ENCODE results near the gene S100B. TPM values are rescaled to one million over a fixed set of nuclear protein-coding genes. Genes with fewer than 3 reads are reported as not detected.

The S100B gene
- total and polyA plus RNA-seq, 2 of the 13 experiments (the other 11 are each of a cell fraction or from before 2014, with no cell fraction given), result not detected

DNA sequence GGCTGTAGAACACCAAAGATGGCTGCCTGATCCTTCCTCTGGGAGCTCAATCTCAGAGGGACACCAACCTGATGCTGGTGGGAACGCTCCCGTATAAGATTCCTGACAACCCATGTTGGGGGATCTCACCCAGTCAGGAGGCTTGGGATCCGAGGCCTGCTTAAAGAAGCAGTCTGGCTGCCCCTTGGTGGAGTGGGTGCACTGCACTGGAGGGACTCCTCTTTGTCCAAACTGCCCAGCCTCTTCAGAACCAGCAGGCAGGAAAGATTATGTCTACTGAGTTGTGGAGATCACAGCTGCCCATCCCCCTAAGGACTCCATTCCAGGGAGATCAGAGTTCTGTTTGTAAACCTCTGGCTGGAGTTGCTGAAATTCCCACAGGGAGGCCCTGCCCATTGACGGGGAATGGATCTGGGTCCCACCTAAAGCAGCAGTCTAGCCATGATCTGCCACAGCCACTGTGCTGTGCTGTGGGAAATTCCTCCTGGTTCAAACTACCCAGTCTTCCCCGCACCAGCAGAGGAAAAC, 23.0 kb downstream of the S100B start (continued):
- no peak for TF ChIP-seq ZNF740 (CRISPR knock-in tag; IDR thresholded peaks at IDR 0.05)
- TF ChIP-seq THAP8 (CRISPR knock-in tag; IDR thresholded peaks at IDR 0.05; ENCODE audit: borderline replicate concordance), result no peak
- TF ChIP-seq STAT5B (CRISPR knock-in tag; IDR thresholded peaks at IDR 0.05), result no peak
- TF ChIP-seq ZNF383 (CRISPR knock-in tag; IDR thresholded peaks at IDR 0.05; ENCODE audit: borderline replicate concordance), result no peak
- TF ChIP-seq HBP1 (CRISPR knock-in tag; IDR thresholded peaks at IDR 0.05; ENCODE audit: low read depth), result no peak
- TF ChIP-seq REL (CRISPR knock-in tag; conservative IDR thresholded peaks at IDR 0.05), result no peak
- TF ChIP-seq PAWR (CRISPR knock-in tag; IDR thresholded peaks at IDR 0.05; ENCODE audit: borderline replicate concordance), result no peak
- TF ChIP-seq ZNF709 (CRISPR knock-in tag; IDR thresholded peaks at IDR 0.05), result no peak
- TF ChIP-seq ZNF878 (CRISPR knock-in tag; IDR thresholded peaks at IDR 0.05), result no peak
- no peak for TF ChIP-seq NFE2L1 (CRISPR knock-in tag; IDR thresholded peaks at IDR 0.05; ENCODE audit: borderline replicate concordance)
- no peak for TF ChIP-seq ELF3 (CRISPR knock-in tag; IDR thresholded peaks at IDR 0.05)
- no peak for TF ChIP-seq ZNF572 (CRISPR knock-in tag; IDR thresholded peaks at IDR 0.05)
- TF ChIP-seq ZNF75D (CRISPR knock-in tag; IDR thresholded peaks at IDR 0.05; ENCODE audit: borderline replicate concordance), result no peak
- no peak for TF ChIP-seq KMT2B (CRISPR knock-in tag; IDR thresholded peaks at IDR 0.05)
- TF ChIP-seq, protein P1, sequence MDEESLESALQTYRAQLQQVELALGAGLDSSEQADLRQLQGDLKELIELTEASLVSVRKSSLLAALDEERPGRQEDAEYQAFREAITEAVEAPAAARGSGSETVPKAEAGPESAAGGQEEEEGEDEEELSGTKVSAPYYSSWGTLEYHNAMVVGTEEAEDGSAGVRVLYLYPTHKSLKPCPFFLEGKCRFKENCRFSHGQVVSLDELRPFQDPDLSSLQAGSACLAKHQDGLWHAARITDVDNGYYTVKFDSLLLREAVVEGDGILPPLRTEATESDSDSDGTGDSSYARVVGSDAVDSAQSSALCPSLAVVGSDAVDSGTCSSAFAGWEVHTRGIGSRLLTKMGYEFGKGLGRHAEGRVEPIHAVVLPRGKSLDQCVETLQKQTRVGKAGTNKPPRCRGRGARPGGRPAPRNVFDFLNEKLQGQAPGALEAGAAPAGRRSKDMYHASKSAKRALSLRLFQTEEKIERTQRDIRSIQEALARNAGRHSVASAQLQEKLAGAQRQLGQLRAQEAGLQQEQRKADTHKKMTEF (CRISPR knock-in tag; IDR thresholded peaks at IDR 0.05), result 0 out of 2 replicates have a peak, but pooled peaks have one; percentile 23
- TF ChIP-seq HOXA7 (CRISPR knock-in tag; IDR thresholded peaks at IDR 0.05), result no peak
- no peak for TF ChIP-seq ZFYVE20 (CRISPR knock-in tag; IDR thresholded peaks at IDR 0.05; ENCODE audit: borderline replicate concordance, low read depth)
- no peak for TF ChIP-seq PATZ1 (CRISPR knock-in tag; IDR thresholded peaks at IDR 0.05)
- TF ChIP-seq ONECUT2 (CRISPR knock-in tag; IDR thresholded peaks at IDR 0.05), result no peak
- no peak for TF ChIP-seq MZF1 (CRISPR knock-in tag; IDR thresholded peaks at IDR 0.05; ENCODE audit: borderline replicate concordance)
- TF ChIP-seq ZNF260 (CRISPR knock-in tag; IDR thresholded peaks at IDR 0.05; ENCODE audit: borderline replicate concordance, low read depth), result no peak
- TF ChIP-seq IRF2 (CRISPR knock-in tag; IDR thresholded peaks at IDR 0.05), result no peak
- no peak for TF ChIP-seq NCOA5 (CRISPR knock-in tag; IDR thresholded peaks at IDR 0.05)
- no peak for TF ChIP-seq SCMH1 (CRISPR knock-in tag; IDR thresholded peaks at IDR 0.05; ENCODE audit: borderline replicate concordance)
- TF ChIP-seq ISL2 (CRISPR knock-in tag; IDR thresholded peaks at IDR 0.05), result no peak
- TF ChIP-seq ZNF331 (CRISPR knock-in tag; IDR thresholded peaks at IDR 0.05), result no peak
- TF ChIP-seq ATF7-NPFF (CRISPR knock-in tag; IDR thresholded peaks at IDR 0.05; ENCODE audit: low read depth), result no peak

All from HepG2 (cell line).